Measurements from ENCODE around the gene CHN1. TPM values are rescaled to one million over a fixed set of nuclear protein-coding genes. Genes with fewer than 3 reads are reported as not detected.

CHN1 gene
- total RNA-seq, 1 donor from 2014 or later: 15.3 TPM

DNA sequence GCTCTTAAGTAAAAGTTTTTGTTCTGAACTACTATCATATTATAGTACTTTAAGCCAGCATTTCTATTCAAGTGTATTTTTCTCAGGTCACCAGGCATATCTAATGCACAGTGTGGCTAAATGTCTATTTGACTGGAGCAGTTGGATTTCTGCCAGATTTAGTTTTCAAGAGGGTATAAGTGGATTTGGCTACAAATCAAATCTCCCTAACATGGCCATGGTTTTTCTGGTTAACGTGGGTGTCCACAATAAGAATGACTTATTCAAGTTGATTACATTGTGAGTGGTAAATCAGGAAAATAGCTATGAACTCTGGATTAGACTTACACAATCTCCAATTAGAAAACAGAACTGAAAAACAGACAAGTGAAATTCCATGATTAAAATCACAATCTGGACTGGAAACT lies 5.7 kb upstream of the CHN1 start:
- no peak for DNase-seq (ENCODE audit: low spot score)

DNA sequence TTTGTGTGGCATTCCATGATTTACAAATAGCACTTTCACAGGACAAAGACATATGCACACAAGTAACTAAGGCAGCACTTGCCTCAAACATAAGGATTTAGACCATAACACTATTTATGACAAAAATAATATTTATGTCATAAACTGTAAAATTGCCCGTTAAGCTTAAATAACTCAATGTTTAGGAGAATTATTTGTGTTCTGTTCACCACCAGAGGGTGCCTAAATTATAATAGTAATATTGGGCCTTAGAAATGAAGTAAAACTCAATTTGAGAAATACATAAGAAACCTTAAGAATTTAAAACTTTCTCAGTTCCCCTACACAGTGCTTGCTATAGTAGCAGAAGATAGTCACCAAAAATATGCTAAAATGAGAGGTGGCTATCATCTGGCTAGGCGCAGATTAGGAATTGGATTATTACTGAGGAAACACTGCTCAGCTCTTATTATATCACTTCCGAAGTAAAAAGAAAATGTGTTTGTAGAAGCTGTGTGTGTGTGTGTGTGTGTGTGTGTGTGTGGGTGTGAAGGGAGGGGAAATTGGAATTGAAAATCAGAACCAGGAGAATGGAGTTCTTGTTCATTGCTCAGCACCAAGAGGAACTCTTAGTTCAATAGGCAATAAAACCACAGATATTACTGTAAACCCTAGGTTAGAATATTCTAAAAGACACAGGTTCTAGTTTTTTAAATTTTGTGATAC lies 4.9 kb upstream of the CHN1 start:
- no peak for DNase-seq (ENCODE audit: low spot score)

DNA sequence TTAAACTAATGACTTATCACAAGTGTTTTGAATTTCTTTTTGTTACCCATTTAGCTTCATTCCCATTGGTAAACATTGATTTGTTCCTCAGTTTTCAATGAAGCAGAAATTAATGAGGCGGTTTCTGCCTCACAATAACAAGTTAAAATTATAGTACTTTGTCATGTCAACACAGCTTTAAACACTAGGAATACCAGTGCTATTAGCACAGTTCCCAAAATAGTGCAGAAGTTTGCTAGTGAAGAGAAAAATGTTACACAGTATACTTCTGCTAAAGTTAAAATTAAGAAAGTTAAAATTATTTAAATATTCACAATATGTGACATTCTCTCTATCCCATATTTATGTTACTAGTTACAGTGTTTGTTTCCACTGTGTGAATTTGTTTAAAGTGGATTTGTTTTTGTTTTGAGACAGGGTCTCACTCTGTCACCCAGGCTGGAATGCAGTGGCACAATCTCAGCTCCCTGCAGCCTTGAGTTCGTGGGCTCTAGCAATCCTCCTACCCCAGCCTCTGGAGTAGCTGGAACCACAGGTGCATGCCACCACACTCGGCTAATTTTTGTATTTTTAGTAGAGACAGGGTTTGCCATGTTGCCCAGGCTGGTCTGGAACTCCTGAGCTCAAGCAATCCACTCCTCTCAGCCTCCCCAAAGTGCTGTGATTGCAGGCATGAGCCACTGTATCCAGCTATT lies 3.8 kb upstream of the CHN1 start:
- no peak for DNase-seq (ENCODE audit: low spot score)

DNA sequence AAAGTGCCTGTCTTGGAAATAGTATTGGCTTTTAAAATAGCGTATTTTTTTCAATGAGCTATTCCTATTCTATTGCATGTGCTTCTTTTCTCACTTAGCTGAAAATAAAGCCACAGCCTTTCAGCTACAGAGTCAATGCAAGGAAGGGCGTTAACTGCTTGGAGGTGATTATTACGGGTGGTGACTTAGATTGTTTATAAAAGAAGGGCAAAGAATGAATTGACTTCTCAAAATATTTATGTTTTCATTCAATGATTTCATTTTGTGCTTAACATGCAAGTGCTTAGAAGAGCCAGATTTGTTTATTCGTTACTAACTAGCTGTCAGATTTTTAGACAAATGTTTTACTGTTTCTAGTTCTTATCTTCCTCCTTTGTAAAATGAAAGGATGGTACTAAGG lies 2.8 kb upstream of the CHN1 start:
- DNase-seq (ENCODE audit: low spot score): no peak

DNA sequence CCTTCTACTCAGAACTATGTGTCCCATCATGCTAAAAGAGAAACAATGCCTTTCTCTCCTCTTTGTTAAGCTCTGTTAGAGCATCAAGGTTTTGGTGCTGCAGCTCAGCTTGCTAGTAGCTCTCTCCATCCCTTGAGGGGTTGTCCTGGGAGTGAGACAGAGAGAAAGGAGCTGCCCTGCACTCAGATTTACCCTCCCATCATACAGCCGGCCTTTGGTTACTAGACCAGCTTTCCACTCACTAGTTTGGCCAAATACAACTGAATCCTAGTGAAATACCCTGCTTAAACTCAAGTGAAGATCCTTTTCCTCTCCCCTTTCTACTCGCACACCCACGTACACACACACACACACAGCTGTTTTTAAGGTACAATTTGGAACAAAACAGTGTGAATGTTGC lies 2.3 kb upstream of the CHN1 start:
- DNase-seq (ENCODE audit: low spot score): no peak

DNA sequence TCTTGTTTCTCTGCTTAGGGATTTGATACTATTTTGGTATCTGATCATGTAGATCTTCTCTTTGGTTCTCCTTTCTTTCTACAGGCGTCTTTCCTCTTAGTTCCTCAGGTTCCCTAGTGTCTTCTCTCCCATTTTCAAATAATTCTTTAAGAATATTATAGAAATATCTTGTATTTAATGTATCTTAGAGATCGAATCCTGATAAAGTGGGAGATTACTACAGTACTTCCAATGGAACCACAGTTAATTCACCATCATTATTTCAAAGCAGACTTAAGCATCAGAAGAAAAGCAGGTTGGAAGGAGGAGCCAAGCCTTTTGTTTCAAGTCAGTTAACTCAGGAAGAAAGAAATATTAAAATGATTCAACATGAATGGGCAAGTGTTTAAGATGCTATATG lies 1.1 kb upstream of the CHN1 start:
- no peak for DNase-seq (ENCODE audit: low spot score)

DNA sequence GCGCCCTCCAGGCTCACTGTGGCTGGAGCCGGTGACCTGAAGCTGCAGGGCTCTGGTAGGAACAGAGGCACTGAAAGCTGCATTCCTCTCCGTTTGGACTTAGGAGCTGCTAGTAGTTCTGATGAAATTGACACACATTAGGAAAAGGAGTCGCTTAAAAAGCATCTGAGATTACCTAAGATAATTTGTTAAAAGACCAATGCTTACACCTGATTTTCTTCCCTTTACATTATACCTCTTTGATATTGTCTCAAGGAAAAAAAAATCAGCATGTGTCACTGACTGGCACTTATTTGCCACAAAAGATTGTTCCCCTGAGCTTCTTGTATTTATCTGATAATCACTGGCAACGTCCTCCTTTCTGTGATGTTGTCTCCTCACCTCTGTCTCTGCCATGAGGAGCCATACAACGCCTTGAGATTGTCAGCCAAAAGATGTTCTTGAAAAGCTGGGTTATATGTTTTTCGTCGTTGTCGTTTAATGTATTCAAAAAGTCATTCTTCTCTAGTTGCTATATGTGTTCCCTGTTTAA lies 618 bp upstream of the CHN1 start:
- DNase-seq (ENCODE audit: low spot score): no peak

DNA sequence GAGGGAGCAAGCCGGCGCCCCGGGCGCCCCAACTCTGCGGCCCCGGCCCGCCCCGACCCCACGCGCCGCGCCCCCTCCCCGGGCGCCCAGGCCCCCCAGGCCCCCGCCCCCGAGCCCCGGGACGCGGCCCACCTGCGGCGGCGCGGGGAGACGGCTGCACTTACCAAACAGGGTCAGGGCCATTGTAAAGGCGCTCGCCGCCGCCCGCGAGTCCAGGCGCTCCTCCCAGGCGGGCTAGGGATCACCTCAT lies 526 bp downstream of the CHN1 start:
- DNase-seq (ENCODE audit: low spot score): no peak

DNA sequence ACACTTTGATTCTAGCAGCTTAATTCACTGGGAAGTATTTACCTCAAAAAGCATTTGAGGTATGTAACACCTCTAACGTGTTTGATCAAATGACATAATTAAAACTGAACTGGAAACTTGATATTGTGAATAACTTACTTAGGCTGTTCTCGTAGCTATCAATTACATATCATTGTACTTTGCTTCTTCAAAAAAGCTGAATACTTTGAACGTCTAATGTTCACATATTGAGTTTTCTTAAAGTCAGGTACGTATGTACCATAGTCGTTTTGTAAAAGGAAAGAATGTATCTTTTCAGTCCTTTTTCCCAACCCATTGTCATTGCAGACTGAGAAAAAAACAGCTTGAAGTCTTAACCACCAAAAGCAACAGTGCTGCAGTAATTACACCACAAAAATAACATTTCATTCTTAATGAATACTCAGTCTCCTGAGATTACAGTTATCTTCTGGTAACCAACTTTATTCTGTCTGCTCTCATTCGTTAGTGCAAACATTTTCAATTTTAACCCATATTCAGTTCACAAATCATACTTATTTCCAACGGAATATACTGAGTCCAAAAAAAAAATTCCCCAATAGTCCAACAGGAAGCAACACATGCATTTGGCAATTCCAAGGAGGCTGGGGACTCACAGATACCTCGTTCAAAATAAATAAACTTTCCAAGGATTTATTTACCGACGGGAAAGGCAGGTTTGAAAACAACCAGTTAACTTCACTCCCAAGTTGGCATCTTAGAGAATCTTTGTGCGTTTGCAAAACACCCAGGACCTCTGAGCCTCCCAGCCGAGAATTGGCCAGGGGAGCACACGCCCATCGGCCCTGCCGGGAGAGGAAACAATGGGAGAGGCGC lies 1.1 kb downstream of the CHN1 start:
- DNase-seq (ENCODE audit: low spot score): no peak

DNA sequence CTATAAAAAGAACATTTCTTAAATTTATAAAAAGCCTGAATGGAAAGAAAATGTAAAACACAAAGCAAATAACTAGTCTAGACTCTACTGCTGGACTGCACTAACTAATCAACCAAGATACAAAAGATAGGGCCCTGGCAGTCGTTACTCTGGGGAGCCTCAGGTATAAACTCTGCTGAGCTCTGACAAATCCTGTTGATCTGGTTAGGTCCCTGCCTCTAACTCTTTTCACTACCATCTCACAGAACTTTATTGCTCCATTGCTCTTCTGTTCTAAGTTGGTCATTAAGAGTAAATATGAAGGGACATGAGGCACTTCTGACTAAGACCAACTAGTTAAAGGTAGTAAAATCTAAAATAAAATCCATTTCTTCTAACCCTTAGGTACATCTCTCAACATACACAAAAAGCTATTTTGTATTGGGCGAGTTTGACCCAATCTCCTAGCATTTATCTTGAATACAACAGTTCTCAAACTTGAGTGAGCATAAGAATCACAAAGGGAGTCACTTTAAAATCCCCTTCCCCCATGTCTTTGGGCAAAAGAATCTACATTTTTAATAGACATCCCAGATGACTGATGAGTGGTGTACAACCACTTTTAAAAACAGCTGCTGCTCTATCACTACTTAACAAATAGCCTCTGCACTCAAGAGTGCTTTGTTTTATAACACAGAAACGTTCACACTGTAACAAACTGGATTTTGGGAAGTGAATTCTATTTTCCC lies 2.5 kb downstream of the CHN1 start:
- no peak for DNase-seq (ENCODE audit: low spot score)

DNA sequence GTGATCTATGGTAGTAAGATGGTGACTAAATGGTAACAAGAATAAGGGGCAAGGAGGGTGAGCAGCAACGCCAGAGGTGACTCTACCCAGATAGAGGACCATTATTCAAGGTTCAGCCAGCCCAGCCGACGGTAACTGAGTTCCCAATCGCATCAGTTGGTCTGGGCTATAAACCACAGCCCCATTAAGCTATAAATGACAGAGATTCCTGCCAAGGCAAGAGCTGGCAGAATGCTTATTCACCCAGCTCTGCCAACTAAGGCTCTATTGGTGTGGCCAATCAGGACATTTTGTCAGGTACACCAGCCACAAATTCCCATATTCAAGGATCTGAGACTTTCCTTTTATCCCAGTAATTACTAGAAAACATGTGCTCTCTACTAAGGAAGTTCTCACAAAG lies 3.6 kb downstream of the CHN1 start:
- DNase-seq (ENCODE audit: low spot score): no peak

DNA sequence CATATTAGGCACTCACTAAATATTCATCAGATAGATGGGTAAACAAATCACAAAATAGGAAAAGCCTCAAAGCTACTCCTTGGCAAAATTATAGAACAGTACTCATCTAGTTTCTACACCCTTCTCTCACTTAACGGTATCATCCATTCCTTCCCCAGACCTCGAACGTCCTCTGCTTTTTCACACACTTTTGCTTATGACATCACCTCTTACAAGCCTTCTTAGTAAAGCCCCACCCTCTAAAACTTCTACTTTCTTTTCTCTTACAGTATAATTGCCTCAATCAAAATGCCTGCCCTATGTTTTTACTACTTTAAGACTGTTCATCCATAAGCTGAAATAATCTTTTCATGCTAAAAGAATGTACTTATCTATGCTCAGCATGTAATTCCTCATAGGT lies 8.1 kb downstream of the CHN1 start:
- no peak for DNase-seq (ENCODE audit: low spot score)

DNA sequence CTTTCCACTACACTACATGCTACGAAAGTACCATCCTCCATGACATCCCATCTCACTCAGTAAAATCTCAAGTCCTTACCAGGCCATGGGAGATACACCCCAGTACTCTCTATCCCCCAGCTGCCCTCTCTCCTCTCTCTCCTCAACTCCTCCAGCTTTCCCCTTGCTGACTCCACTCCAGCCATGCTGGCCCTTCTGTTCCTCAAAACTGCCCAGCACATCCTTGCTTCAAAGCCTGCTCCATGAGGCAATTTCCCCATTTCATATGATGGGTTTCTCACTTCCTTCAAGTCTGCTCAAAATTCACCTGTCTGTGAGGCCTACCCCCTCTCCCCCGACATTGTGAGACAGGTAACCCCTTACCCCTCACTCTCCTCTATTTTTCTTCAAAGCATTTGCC lies 8.6 kb downstream of the CHN1 start:
- DNase-seq (ENCODE audit: low spot score): no peak

DNA sequence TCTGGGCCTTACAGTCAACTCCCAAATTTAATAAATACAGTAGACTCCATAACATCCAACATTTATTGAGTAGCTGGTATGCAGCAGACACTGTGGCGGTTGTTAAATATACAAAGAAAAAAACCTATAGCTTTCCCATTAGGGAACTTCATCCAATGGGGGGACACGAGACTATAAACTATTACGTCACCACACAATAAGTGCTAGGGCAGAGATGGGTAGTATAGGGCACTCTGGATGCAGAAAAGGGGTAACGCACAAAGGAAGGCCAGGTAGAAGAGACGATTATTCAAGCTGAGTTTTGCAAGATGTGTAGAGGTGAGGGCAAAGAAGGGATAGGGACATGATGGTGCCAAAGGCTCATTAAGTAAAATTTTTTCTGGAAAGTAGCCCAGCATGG lies 10.8 kb downstream of the CHN1 start:
- DNase-seq (ENCODE audit: low spot score): no peak

DNA sequence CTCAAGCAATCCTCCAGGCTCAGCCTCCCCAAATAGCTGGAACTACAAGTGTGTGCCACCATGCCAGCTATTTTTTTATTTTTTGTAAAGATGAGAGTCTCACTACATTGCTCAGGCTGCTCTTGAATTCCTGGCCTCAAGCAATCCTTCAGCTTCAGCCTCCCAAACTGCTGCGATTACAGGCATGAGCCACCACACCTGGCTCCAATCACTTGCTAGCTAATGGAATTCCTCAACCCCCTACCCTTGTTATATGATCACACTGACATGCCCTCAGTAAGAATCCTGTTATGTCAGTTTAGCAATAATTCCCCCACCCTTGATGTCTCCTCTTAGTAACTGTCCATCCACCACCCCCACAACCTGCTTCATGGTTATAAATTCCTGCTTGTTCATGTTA lies 12.3 kb downstream of the CHN1 start:
- DNase-seq (ENCODE audit: low spot score): no peak

DNA sequence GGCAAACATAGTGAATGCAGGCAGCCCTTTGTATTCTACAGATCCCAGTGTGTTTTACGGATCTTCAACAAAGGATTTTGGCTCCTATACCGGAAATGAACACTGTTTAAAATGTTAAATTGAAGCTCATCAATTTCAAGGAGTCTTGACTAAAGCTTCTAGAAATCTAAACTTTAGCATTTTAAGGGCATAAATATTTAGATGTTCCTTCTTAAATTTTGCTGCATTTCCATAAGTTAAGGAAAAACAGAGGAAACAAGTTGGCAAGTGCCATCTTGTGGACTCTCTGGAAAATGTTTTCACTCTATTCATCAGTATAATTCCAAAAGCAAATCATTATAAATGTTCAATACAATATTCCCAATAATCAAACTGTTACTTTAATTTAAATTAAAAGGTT lies 19.6 kb downstream of the CHN1 start:
- no peak for DNase-seq (ENCODE audit: low spot score)

DNA sequence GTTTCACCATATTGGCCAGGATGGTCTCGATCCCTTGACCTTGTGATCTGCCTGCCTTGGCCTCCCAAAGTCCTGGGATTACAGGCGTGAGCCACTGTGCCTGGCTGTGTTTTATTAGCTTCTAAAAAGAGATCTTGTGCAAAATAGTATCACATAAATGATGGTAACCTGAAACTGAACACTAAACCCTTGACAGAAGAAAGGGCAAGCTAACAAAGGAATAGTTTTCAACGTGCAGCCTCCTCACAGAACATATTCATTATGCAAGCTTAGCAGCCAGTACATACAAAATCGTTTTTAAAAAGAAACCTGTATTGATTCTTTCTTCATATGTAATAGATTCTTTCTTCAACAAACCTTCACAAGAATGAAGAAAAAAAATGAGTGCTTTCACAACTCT lies 20.6 kb downstream of the CHN1 start:
- DNase-seq (ENCODE audit: low spot score): no peak

DNA sequence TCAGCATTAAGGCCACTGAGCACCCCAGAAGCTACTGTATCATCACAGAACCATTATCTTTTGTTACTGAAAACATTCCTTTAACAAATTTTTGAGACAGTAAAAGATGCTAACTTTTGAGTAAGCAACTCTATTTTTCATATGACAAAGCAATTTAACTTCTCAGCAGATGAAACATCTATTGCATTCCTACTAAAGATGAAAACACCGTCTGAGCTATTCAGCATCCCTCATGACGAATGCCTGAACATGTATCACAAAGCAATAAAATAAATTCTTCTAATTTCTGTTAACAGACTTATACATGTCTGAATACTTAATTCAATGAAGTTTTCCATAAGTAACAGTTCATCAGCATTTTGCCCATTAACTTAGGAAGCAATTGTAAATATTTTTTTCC lies 23.9 kb downstream of the CHN1 start:
- DNase-seq (ENCODE audit: low spot score): no peak

DNA sequence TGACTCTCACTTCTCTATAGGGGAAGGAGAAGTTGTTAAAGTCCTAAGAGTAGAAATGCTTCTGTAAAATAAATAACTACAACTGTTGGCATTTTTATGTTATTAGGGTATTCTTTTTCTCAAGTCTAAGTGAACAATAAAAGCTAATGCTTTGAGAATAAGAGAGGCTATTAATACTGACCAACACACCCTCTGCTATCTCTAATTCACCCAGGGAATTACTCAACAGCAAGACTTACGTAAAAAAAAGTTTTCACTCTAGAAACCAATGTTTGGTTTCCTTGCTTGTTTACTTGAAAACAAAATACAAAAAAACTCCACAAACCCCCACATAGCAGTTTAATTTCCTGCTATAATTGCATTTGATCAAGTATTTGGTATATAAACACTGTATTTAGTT lies 25.2 kb downstream of the CHN1 start:
- no peak for DNase-seq (ENCODE audit: low spot score)

DNA sequence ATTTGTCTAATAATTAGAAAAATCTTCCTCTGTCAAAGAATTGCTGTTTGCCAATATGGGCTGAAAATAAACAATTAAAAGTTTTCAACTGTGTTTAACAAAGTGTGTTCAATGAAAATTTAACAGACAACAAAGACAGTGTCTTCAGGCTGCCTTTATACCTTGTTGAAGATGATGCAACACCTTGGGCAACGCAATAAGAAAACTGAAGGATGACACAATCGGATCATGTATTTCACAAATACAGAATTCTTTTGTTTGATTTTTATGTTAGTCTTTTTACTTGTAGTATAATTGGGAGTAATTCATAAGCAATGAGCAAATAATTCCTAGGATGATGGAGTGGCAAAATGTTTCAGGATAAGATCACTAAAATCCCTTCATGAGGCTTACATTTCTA lies 27.8 kb downstream of the CHN1 start:
- no peak for DNase-seq (ENCODE audit: low spot score)

DNA sequence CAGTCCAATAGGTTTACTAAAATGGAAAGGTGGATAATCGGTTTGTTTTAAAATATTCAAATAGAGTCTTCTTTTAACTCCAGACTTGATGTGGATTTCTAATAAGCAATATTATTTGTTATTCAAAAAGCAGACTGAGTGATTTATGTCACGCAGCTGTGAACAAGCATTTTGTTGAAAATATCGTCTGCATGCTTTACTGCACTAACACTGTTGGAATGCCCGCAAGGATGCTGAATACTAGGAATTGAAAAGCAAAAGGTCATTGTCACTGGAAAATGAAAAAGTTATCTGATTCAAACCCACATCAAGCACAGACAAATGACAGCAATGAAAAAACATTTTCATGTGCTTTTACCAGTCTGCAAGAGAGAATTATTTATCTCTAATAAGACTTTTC lies 31.1 kb downstream of the CHN1 start:
- DNase-seq (ENCODE audit: low spot score): no peak

DNA sequence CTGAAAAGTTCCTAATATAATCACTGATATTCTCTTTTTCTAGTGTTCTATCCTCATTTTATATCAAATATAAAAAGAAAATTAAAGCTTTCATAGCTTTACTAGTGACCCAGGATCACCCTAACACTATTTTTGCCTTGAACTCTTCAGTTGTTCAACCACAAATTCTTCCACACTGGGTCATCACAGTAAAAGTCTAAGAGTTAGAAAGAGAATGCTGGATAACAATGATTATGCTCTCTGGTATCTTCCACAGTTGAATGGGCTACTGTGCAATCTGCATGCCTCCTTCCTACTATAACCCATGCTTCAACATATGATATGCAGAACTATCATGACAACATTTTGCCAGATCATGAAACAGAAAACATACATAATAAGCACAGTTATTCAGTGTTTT lies 32.3 kb downstream of the CHN1 start:
- no peak for DNase-seq (ENCODE audit: low spot score)
